Heart left ventricle (tissue), 13 donors: ENCODE measurements around the gene YWHAQ.

Experiments used
- CTCF ChIP-seq, 12 donors: fragments of 200-600 bp; sonication (generic) in 4 of 12; IDR thresholded peaks; one replicate each; pipeline versions ENCODE4 v1.5.0 to v1.8.0; 2018 to 2022; ENCODE audit warnings: antibody characterized with exemption in 12 of 12, mild to moderate bottlenecking in 5 of 12
- POLR2A ChIP-seq, 2 donors: fragments of 450-650 bp; IDR thresholded peaks; one replicate each; pipeline ENCODE4 v1.6.1; 2017; ENCODE audit warnings: antibody characterized with exemption in 2 of 2, mild to moderate bottlenecking in 2 of 2, moderate library complexity in 2 of 2
- donor health status: ischemic (EF 13 %, LVEDD 7.1; RV severe dilation, severe dysfunction).
- donor health status: DM: no; HTN: yes; CAD: no.
- donor health status: DM: no; HTN: no; CAD: no.
- donor health status: ischemic (EF 25% LVEDD 6.9; RV normal size, moderate dysfunction).
- donor health status: ischemic (EF 25% LVEDD 5.7; RV mildly dilated, moderate dysfunction).
- donor health status: ischemic (EF 35%, LVEDD 5.7; RV mildly dilated, moderate dysfunction).
- donor health status: nonischemic (EF 11% LVEDD 7.7; RV severe dilation, severe dysfunction).
- donor health status: DM: yes; HTN: yes; CAD: no.
- donor health status: PGD.
- donor health status: ischemic (EF 29% LVEDD 5.4; RV normal size, mild dysfunction).
- donor health status: nonischemic (EF 23%, LVEDD 6.1; RV moderate dilation, normal function).

GRCh38 chr2:9678544-9678943 lies 47.7 kb upstream of the YWHAQ start:
- TF ChIP-seq CTCF (IDR thresholded peaks at IDR 0.05) (no peak), POLR2A (IDR thresholded peaks at IDR 0.05) (no peak)
